ENCODE measurements around the gene SHANK3.

SHANK3 gene

DNA sequence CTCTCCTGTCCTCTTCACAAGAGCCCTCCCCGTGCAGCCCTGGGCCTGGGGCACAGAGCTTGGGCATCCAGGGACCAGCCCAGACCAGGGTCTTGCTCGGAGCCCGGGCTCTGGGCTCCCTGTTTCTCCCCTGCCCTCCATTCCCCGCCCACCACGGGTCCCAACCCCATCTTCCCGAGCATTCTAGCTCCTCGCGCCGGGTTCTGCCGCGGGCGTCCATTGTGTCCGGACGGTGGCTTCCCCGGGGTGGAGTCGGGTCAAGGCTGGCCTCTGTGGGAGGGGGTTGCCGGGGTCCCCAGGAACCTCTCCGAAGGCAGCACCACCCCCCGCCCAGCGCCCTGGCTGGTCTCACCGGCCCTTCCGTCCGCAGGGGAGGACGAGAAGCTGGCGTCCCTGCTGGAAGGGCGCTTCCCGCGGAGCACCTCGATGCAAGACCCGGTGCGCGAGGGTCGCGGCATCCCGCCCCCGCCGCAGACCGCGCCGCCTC lies 47.2 kb downstream of the SHANK3 start:
- H3K27ac ChIP-seq = no peak overlapping the region
- no peak for TF ChIP-seq ZFX (IDR thresholded peaks at IDR 0.05; ENCODE audit: borderline replicate concordance)

GRCh38 chr22:50720301-50721256 lies 48.0 kb downstream of the SHANK3 start:
- H3K27ac ChIP-seq = no peak overlapping the region
- TF ChIP-seq ZFX (IDR thresholded peaks at IDR 0.05; ENCODE audit: borderline replicate concordance) (no peak), CTCF (IDR thresholded peaks at IDR 0.05) (no peak)

DNA sequence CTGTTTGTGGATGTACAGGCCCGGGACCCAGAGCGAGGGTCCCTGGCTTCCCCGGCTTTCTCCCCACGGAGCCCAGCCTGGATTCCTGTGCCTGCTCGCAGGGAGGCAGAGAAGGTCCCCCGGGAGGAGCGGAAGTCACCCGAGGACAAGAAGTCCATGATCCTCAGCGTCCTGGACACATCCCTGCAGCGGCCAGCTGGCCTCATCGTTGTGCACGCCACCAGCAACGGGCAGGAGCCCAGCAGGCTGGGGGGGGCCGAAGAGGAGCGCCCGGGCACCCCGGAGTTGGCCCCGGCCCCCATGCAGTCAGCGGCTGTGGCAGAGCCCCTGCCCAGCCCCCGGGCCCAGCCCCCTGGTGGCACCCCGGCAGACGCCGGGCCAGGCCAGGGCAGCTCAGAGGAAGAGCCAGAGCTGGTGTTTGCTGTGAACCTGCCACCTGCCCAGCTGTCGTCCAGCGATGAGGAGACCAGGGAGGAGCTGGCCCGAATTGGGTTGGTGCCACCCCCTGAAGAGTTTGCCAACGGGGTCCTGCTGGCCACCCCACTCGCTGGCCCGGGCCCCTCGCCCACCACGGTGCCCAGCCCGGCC lies 48.7 kb downstream of the SHANK3 start:
- no peak overlapping the region for H3K27ac ChIP-seq
- no peak for TF ChIP-seq CTCF (IDR thresholded peaks at IDR 0.05)
- TF ChIP-seq ZFX (IDR thresholded peaks at IDR 0.05; ENCODE audit: borderline replicate concordance) = no peak

DNA sequence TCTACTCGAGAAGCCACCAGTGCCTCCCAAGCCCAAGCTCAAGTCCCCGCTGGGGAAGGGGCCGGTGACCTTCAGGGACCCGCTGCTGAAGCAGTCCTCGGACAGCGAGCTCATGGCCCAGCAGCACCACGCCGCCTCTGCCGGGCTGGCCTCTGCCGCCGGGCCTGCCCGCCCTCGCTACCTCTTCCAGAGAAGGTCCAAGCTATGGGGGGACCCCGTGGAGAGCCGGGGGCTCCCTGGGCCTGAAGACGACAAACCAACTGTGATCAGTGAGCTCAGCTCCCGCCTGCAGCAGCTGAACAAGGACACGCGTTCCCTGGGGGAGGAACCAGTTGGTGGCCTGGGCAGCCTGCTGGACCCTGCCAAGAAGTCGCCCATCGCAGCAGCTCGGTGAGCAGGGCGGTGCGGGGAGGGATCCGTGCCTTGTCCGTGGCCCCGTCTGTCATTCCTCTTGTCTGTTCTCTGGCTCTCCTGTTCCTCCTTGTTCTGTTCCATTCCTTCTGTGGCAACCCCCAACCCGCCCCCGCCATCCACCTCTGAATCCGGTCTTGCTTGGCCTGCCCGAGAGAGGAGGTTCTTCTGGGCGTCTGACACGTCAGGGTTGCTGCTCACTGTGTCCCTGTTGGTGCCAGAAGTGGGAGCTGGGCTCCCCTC lies 49.6 kb downstream of the SHANK3 start:
- no peak overlapping the region for H3K27ac ChIP-seq
- TF ChIP-seq ZFX (IDR thresholded peaks at IDR 0.05; ENCODE audit: borderline replicate concordance) (no peak), CTCF (IDR thresholded peaks at IDR 0.05) (no peak)

Data from 22Rv1 (cell line).